HepG2 (cell line): Measurements from ENCODE around the gene CCDC57.

Experiments
- BRF2 ChIP-seq: sonication (generic); formaldehyde crosslinking; IDR thresholded peaks from 2 replicates; pipeline ENCODE4 v1.8.1; 2022; ENCODE audit warnings: mild to moderate bottlenecking, missing genetic modification reagents
- E2F1 ChIP-seq: sonication (generic); formaldehyde crosslinking; IDR thresholded peaks from 2 replicates; pipeline ENCODE4 v1.5.0; 2020; ENCODE audit warnings: missing genetic modification reagents
- EP300 ChIP-seq, 3 experiments: sonication (generic) in 1 of 3; formaldehyde crosslinking in 1 of 3; IDR thresholded peaks; 2 replicates each; pipeline versions ENCODE4 v1.5.1 to v1.6.1; 2011 to 2020; ENCODE audit warnings: low read depth in 2 of 3, low read length in 2 of 3, borderline replicate concordance in 1 of 3, improper control_type of control experiment in 1 of 3, mild to moderate bottlenecking in 1 of 3, missing genetic modification reagents in 1 of 3, moderate library complexity in 1 of 3
- IRF1 ChIP-seq: sonication (generic); formaldehyde crosslinking; IDR thresholded peaks from 2 replicates; pipeline ENCODE4 v1.4.0; 2020; ENCODE audit warnings: low read depth, mild to moderate bottlenecking, missing genetic modification reagents
- KDM4B ChIP-seq: sonication (generic); formaldehyde crosslinking; IDR thresholded peaks from 2 replicates; pipeline ENCODE4 v1.4.0; 2020; ENCODE audit warnings: missing genetic modification reagents
- POLR2AphosphoS5 ChIP-seq: IDR thresholded peaks from 2 replicates; pipeline ENCODE4 v1.6.1; 2012; ENCODE audit warnings: low read depth, low read length
- RFX3 ChIP-seq: IDR thresholded peaks from 2 replicates; pipeline ENCODE4 v1.6.1; 2016; ENCODE audit warnings: missing biosample characterization, missing genetic modification reagents
- SRF ChIP-seq: IDR thresholded peaks from 2 replicates; pipeline ENCODE4 v1.6.1; 2011; ENCODE audit warnings: mild to moderate bottlenecking, low read depth, low read length, moderate library complexity
- TAF1 ChIP-seq: sonication (generic); formaldehyde crosslinking; IDR thresholded peaks from 2 replicates; pipeline ENCODE4 v1.4.0; 2020; ENCODE audit warnings: missing genetic modification reagents
- THAP7 ChIP-seq: sonication (generic); formaldehyde crosslinking; IDR thresholded peaks from 2 replicates; pipeline ENCODE4 v1.8.1; 2023; ENCODE audit warnings: mild to moderate bottlenecking, missing genetic modification reagents
- ZFY ChIP-seq: sonication (generic); formaldehyde crosslinking; IDR thresholded peaks from 2 replicates; pipeline ENCODE4 v1.4.0; 2020; ENCODE audit warnings: missing genetic modification reagents
- ZNF260 ChIP-seq: sonication (generic); formaldehyde crosslinking; IDR thresholded peaks from 2 replicates; pipeline ENCODE4 v1.4.0; 2020; ENCODE audit warnings: missing genetic modification reagents, low read depth, mild to moderate bottlenecking, borderline replicate concordance
- ZNF501 ChIP-seq: sonication (generic); formaldehyde crosslinking; IDR thresholded peaks from 2 replicates; pipeline ENCODE4 v1.5.1; 2020; ENCODE audit warnings: mild to moderate bottlenecking, moderate library complexity, missing genetic modification reagents
- ZSCAN9 ChIP-seq: IDR thresholded peaks from 2 replicates; pipeline ENCODE4 v1.6.1; 2016; ENCODE audit warnings: borderline replicate concordance

- peak; percentile 76 for TF ChIP-seq KDM4B (CRISPR knock-in tag)
- peak in 1 of 2 experiments; percentile 14; a peak in 1 of 4 replicates for TF ChIP-seq EP300 (IDR thresholded peaks at IDR 0.05; ENCODE audit: low read depth in 2 of 2, low read length in 2 of 2)
- no peak for TF ChIP-seq EP300 (CRISPR knock-in tag; IDR thresholded peaks at IDR 0.05; ENCODE audit: borderline replicate concordance)
- no peak for TF ChIP-seq SRF
- 0 out of 2 replicates have a peak, but pooled peaks have one; percentile 84 for TF ChIP-seq THAP7 (CRISPR knock-in tag)
- TF ChIP-seq ZNF501 (CRISPR knock-in tag): peak; percentile 90
- no peak for TF ChIP-seq E2F1 (CRISPR knock-in tag)
- no peak for TF ChIP-seq ZNF260 (CRISPR knock-in tag)
- no peak for TF ChIP-seq IRF1
- peak; percentile 58; the same call in 1 of the 2 replicates for TF ChIP-seq ZSCAN9 (CRISPR knock-in tag)
- TF ChIP-seq TAF1: peak; percentile 45; the same call in 1 of the 2 replicates
- no peak; the same call in none of the 2 replicates for TF ChIP-seq POLR2AphosphoS5
- 0 out of 2 replicates have a peak, but pooled peaks have one; percentile 13 for TF ChIP-seq BRF2 (CRISPR knock-in tag)
- TF ChIP-seq RFX3 (CRISPR knock-in tag): no peak
- peak; percentile 81 for TF ChIP-seq ZFY (CRISPR knock-in tag)
Observed at GRCh38 chr17:82056729-82057621, 155.7 kb downstream of the CCDC57 start.
